Measurements from ENCODE around the gene PDE7B. TPM values are rescaled to one million over a fixed set of nuclear protein-coding genes. Genes with fewer than 3 reads are reported as not detected.
A peak's percentile ranks its signal among the peaks of the same experiment; 100 is the strongest.
"Not testable (repeated sequence)": the region's sequence is repeated elsewhere in the genome, so short reads cannot be mapped to it uniquely, and the experiment has no call there.

Gene PDE7B
- total RNA-seq, 1 donor from 2014 or later, result 18.4 TPM

- no peak for DNase-seq (ENCODE audit: low spot score)
Observed at GRCh38 chr6:135842618-135843392, 8.7 kb upstream of the PDE7B start.

DNA sequence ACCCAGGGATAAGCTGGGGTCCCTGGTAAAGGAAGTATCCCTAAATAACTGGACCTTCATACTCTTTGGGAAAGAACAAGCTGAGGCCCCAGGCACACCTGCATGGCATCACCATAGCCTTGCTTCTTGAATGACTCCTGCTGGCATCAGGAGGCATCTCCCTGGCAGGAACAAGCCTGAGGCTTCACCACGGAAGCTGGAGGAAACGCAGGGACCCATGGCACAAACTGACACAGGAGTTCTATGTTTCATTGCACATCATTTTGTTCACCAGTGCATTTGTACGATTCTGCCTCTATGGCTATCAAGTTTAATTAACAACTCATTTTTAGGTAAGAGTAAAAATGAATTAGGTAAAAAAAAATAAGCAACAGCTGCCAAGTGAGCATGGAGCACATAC, 619 bp upstream of the PDE7B start:
- peak; percentile 49 for DNase-seq (ENCODE audit: low spot score)

DNA sequence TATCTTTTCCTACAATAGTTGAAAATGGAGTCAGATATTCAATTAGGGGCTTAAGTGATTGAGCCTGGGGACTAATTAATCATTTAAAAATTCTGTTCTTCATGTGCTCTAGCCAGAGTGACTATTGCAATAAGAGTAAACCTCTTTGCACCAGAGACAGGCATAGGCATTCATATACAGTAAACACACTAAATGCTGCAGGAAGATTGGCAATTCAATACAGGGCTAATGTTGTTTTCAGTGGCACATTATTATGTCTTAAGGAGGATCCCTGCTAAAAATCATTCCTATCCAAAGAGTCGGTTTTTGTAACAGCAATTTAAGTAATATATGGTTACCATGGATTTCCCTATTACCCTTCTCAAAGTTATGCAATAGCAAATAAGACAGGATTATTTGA, 1.2 kb downstream of the PDE7B start:
- DNase-seq (ENCODE audit: low spot score), result no peak

- no peak for DNase-seq (ENCODE audit: low spot score)
Observed at GRCh38 chr6:135853227-135853626, 1.7 kb downstream of the PDE7B start.

- no peak for DNase-seq (ENCODE audit: low spot score)
Observed at GRCh38 chr6:135853986-135854385, 2.5 kb downstream of the PDE7B start.

DNA sequence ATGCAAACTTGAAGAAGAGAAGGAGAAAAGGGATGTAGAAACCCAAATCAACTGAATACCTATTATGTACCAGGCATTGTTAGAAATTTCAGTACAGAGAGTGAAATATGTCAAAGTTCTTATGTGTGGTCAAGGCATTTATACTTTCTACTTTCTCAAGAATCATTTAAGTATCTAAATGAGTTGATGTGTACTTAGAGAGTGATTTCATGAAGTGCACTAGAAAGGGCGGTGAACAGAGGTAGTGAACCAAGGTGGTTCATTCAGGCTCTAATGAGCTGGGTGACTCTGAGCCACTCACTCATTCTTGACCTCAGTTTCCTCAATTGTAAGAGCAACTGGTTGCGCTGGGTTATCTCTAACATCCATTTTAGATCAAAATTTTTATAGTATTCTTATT, 3.3 kb downstream of the PDE7B start:
- no peak for DNase-seq (ENCODE audit: low spot score)

DNA sequence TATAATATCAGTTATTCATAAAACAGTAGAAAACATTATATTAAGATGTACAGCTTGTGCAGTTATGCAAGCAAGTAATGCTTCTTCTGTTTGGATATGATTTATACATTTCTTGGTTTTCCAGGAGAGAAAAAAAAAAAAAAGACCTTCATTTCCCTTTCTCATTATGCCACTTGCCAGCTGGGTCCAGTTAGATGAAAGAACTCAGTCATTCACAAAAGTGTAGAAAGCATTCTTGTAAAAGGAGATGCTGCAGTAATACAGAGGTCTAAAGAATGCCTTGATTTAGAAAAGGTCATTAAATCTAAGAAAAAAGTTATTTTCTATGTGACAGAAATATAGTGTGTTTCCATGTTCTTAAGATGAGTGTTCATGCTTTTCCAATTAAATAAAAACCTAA, 7.4 kb downstream of the PDE7B start:
- no peak for DNase-seq (ENCODE audit: low spot score)

DNA sequence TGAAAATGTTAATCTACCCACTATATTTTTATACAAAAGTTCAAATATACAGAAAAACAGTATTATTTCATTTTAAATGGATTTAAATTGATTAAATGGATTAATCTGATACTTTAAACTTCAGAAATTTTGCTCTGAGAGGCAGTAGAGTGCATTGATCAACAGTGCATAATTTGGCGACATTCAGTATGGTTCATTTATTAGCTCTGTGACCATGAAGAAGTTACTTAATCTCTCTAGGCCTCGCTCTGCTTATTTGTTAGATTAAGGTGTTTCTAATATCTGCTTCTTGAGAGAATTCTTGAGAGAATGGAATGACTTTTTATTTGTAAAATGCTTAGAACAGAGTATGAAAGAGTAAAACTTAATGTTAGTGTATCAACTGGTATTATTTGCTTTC, 8.9 kb downstream of the PDE7B start:
- no peak for DNase-seq (ENCODE audit: low spot score)

- DNase-seq (ENCODE audit: low spot score), result no peak
Observed at GRCh38 chr6:135861189-135861588, 9.7 kb downstream of the PDE7B start.

GRCh38 chr6:135864929-135865328, 13.4 kb downstream of the PDE7B start:
- DNase-seq (ENCODE audit: low spot score), result not testable (repeated sequence)

DNA sequence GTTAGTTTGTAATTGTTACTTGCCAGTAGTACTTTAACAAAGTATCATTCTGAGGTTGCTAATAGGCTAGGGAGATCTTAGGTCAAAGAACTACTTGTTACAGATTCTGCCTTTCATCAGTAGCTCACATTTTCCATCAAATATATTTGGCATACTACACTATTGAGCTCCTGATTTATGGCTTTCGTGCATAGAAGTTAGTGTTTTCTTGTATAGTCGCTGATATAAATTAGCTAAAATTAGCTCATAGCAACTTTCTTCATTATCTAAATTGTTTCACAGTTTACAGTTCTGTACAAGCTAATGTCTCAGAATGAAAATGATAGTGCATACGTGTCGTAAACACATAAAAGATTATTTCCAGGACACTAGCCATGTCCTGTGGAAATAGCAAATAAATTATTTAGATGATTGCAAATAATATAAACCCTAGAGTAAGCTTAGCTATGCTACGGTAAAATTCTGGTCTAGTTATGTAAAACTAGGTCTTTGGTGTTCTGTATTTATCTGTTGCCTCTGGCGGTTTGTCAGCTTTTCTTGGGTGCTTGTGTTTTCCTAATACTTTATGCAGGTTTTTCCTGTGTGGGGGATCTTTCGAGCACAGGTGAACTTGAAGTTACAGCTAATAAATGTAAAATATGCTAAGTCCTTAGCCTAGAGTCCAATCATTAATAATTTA, 15.1 kb downstream of the PDE7B start:
- no peak for DNase-seq (ENCODE audit: low spot score)

DNA sequence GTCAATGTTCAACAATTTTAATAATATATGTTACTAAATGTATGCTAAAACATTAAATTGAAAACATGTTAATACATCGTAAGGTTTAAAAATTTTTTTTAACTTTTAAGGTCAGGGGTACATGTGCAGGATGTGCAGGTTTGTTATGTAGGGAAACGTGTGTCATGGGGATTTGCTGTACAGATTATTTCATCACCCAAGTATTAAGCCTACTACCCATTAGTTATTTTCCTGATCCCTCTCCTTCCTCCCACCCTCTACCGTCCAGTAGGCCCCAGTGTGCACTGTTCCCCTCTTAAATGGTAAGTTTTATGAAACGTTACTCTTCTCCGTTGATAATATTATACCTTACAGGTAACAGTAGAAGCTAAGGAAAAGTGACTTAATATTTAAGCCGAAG, 15.8 kb downstream of the PDE7B start:
- no peak for DNase-seq (ENCODE audit: low spot score)

DNA sequence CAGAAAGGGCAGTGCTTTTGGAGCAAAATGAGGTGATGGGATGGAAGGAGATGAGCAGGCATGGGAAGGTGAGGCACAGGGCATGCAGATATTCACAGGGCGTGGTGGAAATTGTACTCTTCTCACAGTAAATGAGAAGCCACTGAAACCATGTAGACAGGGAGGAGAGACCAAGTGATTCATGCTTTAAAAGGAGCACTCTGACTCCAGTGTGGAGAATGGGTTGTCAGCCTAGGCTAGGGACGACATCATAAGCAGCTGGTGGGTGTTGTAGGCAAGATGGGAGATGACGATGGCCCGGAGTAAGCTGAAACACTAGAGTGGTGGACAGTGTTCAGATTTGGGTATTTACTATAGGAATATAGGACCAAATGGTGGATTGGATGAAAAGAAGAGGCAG, 18.4 kb downstream of the PDE7B start:
- DNase-seq (ENCODE audit: low spot score), result no peak

GRCh38 chr6:135870722-135871121, 19.2 kb downstream of the PDE7B start:
- no peak for DNase-seq (ENCODE audit: low spot score)

GRCh38 chr6:135871296-135871695, 19.8 kb downstream of the PDE7B start:
- DNase-seq (ENCODE audit: low spot score), result no peak

GRCh38 chr6:135871878-135872277, 20.4 kb downstream of the PDE7B start:
- DNase-seq (ENCODE audit: low spot score), result no peak

- DNase-seq (ENCODE audit: low spot score), result no peak
Observed at GRCh38 chr6:135875446-135875845, 23.9 kb downstream of the PDE7B start.

GRCh38 chr6:135876058-135876457, 24.6 kb downstream of the PDE7B start:
- no peak for DNase-seq (ENCODE audit: low spot score)

DNA sequence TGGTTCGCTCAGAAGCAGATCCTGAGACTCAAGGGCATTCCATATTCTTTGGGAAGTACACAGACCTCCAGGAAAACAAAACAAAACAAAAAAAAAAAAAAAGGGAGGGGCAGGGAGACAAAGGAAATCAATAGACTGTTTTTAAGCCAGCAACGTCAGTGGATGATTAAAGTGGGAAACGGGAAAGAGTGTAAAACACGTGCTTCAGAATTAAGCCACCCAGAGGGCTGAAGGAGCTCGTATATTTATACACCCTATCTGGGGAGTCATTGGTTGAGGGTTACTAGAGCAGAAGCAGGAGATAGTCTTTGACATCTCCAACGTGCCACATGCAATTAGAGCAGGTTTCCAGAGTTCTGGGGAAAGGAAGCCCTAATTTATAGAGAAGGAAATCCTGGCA, 26.2 kb downstream of the PDE7B start:
- no peak for DNase-seq (ENCODE audit: low spot score)

- no peak for DNase-seq (ENCODE audit: low spot score)
Observed at GRCh38 chr6:135880066-135880972, 28.8 kb downstream of the PDE7B start.

- no peak for DNase-seq (ENCODE audit: low spot score)
Observed at GRCh38 chr6:135883045-135883444, 31.5 kb downstream of the PDE7B start.

DNA sequence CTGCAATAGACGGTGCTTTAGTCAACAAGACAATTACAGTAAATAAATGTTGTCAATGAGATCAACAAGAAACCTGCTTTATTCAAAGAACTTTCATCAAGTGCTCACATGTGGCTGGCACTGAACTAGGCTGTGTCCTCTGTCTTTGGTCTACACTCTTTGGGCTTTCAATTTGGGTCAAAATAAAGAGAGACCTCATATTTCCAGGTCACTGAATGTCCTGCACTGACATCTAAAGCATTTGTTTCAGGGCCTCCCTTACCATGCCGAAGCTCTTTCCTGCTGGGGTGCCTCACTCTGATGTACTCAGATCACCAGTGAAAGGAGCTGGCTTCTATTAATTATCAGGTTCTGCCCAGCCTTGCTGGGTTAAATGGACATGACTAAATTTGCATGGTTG, 32.0 kb downstream of the PDE7B start:
- DNase-seq (ENCODE audit: low spot score), result no peak

Measured in ureter (tissue), 1 donor.